Stimulated activated CD4-positive, alpha-beta T cell treated with anti-CD3 and anti-CD28 coated beads, Interleukin-4, amount 100 ng/mL, for 48 hours (primary cell): Measurements from ENCODE around the gene SZT2.
"Not testable (repeated sequence)": the region's sequence is repeated elsewhere in the genome, so short reads cannot be mapped to it uniquely, and the experiment has no call there.

Experiments used
- DNase-seq, 2 donors: peaks; one replicate each; pipeline ENCODE4 v3.0.0-alpha.2; 2020; ENCODE audit warnings: low read depth in 2 of 2

Gene SZT2

DNA sequence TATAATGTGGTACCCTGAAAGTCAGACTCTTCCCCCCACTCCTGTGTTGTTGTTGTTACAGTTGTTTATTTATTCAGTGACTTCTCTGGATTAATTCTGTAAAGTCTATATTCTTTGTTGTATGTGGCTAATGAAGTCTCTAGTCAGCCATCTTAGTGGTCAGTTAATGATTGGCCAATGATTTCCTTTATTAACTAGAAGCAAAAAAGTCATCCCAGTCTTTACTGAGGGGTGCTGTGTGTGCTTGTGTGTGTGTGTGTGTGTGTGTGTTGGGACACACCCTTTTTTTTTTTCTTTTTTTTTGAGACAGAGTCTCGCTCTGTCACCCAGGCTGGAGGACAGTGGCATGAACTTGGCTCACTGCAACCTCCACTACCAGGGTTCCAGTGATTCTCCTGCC, 101.4 kb downstream of the SZT2 start:
- no peak for DNase-seq

DNA sequence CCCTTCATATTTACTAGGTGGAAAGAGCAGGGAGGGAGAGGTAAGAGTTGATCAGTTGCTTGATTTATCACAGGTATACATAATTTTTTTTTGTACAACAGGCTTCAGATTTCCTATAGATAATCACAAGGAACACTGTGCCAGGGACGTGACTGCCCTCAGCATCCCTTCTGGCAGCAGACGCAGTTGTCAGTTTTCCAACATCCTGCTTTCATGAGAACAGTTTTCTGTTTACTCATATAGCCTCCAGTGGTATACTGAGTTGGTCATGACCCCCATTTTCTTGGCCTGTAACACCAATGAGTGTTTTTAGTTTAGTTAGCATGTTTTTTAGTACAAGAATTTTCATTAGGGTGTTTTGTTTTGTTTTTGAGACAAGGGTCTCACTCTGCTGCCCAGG, 103.1 kb downstream of the SZT2 start:
- no peak for DNase-seq

DNA sequence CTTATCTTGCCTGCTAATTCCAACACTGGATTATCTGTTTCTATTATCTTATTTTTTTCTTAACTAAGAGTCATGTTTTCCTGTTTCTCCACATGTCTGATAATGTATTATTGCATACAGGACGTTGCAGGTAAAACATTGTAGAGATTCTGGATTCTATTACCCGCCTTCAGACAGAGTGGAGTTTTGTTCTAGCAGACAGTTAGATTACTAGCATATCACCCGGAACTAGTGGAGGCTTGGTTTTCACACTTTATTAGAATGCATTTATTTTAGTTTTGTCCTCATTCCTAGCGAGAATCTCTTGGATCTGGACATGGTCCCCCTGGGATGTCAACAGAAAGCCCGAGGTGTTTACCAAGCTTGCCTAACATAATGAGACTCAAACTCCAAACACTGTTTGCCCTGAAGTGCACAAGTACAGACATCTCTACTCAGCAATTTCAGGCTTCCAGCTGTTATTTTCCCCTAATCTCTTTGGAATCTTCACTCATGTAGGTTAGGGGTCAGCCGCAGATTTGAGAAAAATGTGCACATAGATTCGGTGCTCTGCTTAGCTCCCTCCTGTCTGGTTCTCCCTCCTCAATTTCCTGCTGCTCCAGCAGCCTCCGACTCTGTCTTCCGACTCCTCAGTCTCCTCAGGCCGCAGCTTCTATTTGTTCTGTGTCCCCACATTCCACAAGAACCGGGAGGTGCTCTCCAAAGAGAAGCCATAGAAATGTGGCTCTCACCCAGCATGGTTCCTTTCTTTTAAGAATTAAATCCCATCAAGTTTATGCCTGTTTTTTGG, 104.2 kb downstream of the SZT2 start:
- no peak for DNase-seq

DNA sequence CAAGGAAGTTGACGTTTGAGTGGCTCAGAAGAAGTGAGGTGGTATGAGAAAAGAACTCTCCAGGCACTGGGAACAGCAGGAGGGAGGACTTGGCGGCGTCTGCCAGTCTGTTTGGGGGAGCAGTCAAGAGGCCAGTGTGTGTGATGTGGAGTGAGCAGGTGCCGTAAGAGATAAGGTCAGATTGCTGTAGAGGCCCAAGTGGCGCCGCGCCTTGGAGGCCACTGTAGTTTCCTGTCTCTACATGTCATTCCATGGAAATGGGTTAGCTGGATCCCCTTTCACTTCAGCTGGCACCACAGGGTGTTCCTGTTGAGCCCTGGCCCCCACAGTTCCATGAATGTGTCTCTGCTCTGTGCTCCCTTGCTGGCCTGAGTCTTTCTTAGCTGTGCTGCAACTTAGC, 105.5 kb downstream of the SZT2 start:
- DNase-seq = no peak

DNA sequence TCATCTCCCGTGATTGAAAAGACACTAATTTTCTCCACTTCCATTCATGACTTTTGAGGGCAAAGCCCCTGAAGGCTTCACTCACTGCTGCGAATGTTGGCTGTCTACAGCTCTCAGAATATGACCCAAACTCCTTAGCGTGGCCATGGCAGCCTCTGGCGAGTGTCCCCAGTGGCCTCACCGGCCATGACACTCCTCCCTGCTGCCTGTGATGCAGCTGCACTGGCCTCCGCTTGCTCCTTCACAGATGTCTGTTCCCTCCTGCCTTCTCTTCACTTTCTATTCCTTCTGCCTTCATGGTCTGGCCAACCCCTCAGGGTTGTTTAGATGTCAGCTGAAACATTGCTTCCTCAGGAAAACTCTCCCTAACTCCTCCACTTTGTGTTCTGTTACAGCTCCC, 110.2 kb downstream of the SZT2 start:
- DNase-seq = no peak

DNA sequence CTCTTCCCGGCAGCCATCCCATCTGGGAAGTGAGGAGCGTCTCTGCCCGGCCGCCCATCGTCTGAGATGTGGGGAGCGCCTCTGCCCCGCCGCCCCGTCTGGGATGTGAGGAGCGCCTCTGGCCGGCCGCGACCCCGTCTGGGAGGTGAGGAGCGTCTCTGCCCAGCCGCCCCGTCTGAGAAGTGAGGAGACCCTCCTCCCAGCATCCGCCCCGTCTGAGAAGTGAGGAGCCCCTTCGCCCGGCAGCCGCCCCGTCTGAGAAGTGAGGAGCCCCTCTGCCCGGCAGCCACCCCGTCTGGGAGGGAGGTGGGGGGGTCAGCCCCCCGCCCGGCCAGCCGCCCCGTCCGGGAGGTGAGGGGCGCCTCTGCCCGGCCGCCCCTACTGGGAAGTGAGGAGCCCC, 112.1 kb downstream of the SZT2 start:
- DNase-seq = not testable (repeated sequence)

DNA sequence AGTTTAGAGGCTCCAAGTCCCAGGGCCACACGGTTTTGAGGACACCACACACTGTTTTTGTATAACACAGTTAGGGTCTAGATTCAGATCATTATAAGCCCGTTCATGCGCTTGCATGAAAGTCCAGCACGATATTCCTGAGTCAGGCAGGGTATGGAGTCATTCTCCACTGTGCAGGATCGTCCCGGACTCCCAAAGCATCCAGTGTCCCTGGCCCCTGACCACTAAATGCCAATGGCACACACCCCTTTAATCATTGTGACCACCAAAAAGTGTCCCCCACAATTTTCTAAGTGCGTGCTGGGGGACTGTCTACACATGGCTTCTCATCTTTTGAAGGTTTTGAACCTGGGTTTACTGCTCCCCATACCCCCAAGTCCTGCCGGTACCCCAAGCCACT, 113.8 kb downstream of the SZT2 start:
- no peak for DNase-seq
